ENCODE measurements around the gene LZTS3. TPM values are rescaled to one million over a fixed set of nuclear protein-coding genes. Genes with fewer than 3 reads are reported as not detected.

Gene LZTS3
- total and polyA plus RNA-seq, 2 of the 8 experiments (the other 6 are each of a cell fraction or from before 2014, with no cell fraction given) = 31.8 to 33.5 TPM

DNA sequence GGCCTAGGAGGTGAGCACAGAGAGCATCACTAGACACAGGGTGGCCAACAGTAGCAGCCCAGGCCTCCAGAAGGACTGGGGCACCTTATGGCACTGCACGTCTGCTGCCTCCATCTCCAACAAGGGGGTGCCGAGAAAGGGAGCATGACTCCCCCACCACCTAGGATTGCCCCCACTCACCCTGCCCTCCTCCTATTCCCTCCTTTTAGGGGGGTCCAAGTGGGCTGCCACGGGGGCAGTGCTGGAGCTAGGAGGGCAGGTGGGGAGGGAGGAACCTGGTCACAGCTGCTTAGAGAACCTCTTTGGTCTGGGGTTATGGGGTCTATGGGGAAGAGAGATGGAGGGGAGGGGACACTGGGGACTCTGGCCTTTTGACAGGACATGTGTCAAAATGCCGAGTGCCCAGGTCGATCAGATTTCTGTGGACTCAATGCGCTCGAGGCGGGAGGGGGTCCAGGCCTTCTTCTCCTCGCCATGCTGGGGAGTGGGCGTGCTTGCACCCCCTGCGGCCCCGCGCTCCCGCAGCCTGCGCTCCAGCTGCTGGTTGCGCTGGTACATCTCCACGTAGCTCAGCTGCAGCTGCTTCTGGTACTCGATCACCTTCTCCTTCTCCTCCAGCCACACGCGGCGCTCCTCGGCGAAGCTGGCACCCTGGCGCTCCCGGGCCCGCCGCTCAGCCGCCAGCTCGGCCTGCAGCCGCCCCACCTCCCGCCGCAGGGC, 9.1 kb downstream of the LZTS3 start (continued):
- TF ChIP-seq CHD7 (IDR thresholded peaks at IDR 0.05; ENCODE audit: insufficient replicate concordance, low read length) (no peak), RBBP5 (IDR thresholded peaks at IDR 0.05; ENCODE audit: borderline replicate concordance, low read depth, low read length) (no peak), GTF2F1 (IDR thresholded peaks at IDR 0.05; ENCODE audit: borderline replicate concordance, low read depth, low read length) (no peak), SP2 (IDR thresholded peaks at IDR 0.05; ENCODE audit: low read length) (no peak)

Data from H1 (cell line).